ENCODE data around the gene C5orf63.

DNA sequence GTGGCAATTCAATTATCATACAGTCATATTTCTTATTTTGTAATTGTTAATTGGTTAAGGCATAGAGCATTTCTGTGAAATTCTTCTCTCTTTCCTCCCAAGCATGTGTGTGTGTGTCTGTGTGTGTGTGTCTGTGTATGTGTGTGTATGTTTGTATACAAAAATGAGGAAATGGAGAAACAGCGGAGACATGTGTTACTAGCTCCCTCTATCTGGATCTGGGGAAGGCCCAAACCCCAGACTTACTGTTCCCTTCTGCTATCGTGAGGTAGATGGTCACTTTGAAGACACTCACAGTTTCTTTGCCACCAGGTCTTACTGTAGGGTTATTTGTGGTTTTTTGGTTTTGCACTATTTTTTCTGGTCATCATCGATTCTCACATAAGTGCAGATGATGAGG is 11.4 kb upstream of the C5orf63 start:
- TF ChIP-seq, protein P1, sequence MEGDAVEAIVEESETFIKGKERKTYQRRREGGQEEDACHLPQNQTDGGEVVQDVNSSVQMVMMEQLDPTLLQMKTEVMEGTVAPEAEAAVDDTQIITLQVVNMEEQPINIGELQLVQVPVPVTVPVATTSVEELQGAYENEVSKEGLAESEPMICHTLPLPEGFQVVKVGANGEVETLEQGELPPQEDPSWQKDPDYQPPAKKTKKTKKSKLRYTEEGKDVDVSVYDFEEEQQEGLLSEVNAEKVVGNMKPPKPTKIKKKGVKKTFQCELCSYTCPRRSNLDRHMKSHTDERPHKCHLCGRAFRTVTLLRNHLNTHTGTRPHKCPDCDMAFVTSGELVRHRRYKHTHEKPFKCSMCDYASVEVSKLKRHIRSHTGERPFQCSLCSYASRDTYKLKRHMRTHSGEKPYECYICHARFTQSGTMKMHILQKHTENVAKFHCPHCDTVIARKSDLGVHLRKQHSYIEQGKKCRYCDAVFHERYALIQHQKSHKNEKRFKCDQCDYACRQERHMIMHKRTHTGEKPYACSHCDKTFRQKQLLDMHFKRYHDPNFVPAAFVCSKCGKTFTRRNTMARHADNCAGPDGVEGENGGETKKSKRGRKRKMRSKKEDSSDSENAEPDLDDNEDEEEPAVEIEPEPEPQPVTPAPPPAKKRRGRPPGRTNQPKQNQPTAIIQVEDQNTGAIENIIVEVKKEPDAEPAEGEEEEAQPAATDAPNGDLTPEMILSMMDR (IDR thresholded peaks at IDR 0.05), result no peak
- TF ChIP-seq POLR2A (IDR thresholded peaks at IDR 0.05), result no peak

Data from right lobe of liver (tissue), 4 donors.